ENCODE results near the gene TCF4.

GRCh38 chr18:55573386-55573785 is 14.6 kb downstream of the TCF4 start:
- TF ChIP-seq TCF4 (CRISPR knock-in tag; IDR thresholded peaks at IDR 0.05; ENCODE audit: borderline replicate concordance) (no peak), RARB (CRISPR knock-in tag; IDR thresholded peaks at IDR 0.05) (no peak), PATZ1 (CRISPR knock-in tag; IDR thresholded peaks at IDR 0.05; ENCODE audit: borderline replicate concordance) (no peak), CSDC2 (CRISPR knock-in tag; IDR thresholded peaks at IDR 0.05) (no peak), CREB5 (CRISPR knock-in tag; IDR thresholded peaks at IDR 0.05; ENCODE audit: low read depth) (no peak), ZFP3 (CRISPR knock-in tag; IDR thresholded peaks at IDR 0.05) (no peak), ARNTL (CRISPR knock-in tag; IDR thresholded peaks at IDR 0.05; ENCODE audit: borderline replicate concordance, low read depth) (no peak), ZNF8 (CRISPR knock-in tag; IDR thresholded peaks at IDR 0.05) (no peak), BACH2 (CRISPR knock-in tag; IDR thresholded peaks at IDR 0.05; ENCODE audit: borderline replicate concordance) (no peak), ZFP30 (CRISPR knock-in tag; IDR thresholded peaks at IDR 0.05) (no peak), ZNF565 (CRISPR knock-in tag; conservative IDR thresholded peaks at IDR 0.05; ENCODE audit: low read depth) (no peak), CSRNP3 (CRISPR knock-in tag; IDR thresholded peaks at IDR 0.05) (no peak)

Data from SK-N-SH treated with all-trans-retinoic acid at 6 μM for 48 hours (cell line).